DOHH2 (cell line): ENCODE data around the gene FKBP5.

Experiments
- CTCF ChIP-seq: fragments of 200-600 bp; sonication (generic); IDR thresholded peaks from one replicate; pipeline ENCODE4 v1.5.1; 2014; ENCODE audit warnings: antibody characterized with exemption, mild to moderate bottlenecking, low read depth, low read length; ENCODE audit not compliant: poor library complexity, severe bottlenecking
- EZH2phosphoT487 ChIP-seq: fragments of 200-600 bp; sonication (generic); IDR thresholded peaks from 2 replicates; pipeline ENCODE4 v1.6.1; 2017; ENCODE audit warnings: borderline replicate concordance, mild to moderate bottlenecking, antibody characterized with exemption, low read length, moderate library complexity, mixed read lengths

- TF ChIP-seq CTCF (no peak), EZH2phosphoT487 (no peak)
These were observed 145.1 kb downstream of the FKBP5 start for GRCh38 chr6:35543459-35544193.
